ENCODE data around the gene MRGPRE.

Gene MRGPRE

DNA sequence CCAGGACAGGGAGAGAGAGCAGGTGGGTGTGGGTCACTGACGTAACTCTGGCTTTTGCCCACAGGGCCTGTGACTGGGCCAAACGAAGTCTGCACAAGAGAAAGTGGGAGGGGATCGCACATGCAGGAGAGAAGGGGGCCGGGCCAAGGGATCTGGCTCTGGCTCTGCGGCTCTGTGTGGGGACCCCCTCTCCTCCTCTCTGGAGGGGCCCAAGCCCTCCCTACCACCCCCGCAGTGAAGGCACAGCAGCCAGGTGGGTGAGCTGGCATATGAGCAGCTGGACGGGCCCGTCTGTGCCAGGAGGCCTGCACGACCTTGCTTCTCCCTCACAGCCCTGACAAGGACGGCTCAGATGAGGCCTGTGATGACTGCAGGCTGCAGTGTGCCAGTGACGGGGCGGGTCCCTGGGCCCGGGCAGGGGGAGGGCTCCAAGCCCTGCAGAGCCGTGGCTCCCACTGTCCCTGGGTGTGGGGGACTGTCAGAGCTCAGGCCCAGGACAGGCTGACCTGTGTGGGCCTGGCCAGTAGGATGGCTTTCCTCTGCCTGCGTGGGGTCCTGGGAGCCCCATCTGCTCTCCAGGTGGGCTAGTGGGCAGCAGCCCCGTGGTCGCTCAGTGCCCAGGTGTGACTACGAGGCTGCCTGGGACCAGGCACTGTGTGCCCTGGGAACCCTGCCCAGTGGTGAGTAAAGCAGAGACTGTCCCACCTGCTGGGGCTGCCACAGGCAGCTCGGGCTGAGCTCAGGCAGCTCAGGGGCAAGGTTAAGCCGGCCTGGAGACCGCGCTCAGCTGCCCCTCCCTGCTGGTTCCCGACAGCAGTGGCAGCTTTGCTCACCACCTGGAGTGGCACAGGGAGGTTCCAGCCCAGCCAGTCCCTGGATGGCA is 35.8 kb downstream of the MRGPRE start:
- no peak for DNase-seq (ENCODE audit: low read depth in 1 of 2, low spot score in 1 of 2)

DNA sequence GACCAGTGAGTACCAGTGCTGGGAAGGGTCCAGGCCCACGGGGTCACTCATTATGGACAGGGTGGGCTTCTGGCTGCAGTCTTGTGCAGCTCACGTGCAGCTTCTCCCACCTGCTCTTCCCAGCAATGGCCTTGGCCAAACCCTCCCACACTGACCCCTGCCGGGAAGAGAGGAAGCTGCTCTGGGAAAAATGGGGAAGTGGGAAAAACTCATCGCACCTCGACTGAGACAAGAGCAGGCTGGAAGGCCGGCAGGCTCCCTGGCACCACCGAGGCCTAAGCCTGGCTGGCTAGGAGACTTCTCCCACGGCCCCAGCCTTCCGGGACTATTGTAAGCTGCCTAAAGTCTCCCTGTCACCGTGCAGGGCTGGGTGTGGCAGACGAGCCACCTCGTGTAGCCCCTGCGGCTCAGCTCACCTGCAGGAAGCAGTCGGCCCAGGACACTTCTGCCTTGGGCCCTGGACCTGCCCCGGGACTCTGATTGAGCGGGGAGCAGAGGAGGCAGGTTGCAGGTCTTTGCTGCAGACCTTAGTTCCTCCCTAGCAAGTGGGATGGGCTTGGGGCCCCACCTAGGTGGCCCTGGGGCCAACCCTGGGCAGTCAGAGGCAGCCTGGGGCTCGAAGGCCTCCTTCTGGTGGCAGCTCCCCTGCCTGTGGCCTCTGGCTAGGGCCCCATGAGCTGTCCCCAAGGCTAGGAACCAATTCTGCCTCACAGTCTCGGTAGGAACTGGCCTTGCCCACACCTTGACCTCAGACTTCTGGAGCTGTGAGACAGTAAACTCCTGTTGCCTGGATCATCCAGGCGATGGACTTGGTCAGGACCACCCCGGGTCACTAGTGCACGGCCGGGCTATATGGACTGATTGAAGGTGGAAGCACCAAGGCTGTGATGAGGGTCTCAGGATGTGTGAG is 36.7 kb downstream of the MRGPRE start:
- DNase-seq (ENCODE audit: low read depth in 1 of 2, low spot score in 1 of 2): no peak

- no peak for DNase-seq (ENCODE audit: low read depth in 1 of 2, low spot score in 1 of 2)
Measured at GRCh38 chr11:3194016-3194816, 38.0 kb downstream of the MRGPRE start.

DNA sequence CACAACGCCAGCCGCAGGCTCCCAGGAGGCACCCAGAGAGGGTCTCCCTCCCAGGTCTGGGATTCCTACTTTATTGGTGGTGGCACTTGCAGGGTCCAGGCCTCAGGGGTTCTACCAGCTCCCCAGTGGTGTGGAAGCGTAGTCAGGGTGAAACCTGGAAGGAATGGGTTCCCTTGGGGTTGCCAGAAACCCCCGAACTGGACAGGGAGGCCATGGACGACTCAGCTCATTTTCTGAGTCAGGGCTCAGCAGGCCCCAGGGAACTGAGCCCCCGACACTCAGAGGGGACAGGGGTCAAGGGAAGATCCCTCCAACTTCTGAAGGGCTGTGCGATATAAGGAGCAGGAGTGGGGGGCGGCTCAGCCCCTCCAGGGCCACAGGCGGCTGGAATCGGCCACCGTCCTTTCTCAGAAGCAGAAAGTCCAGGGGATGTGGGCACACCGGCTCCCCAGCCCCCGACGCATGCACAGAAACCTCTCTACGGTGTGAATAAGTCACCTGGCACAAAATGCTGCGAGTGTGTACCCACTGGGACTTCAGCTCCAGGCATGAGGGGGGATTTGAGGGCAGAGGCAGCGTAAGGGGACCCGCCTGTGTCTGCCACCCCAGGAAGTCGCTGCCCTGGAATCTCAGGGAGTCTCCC is 38.7 kb downstream of the MRGPRE start:
- DNase-seq (ENCODE audit: low read depth in 1 of 2, low spot score in 1 of 2): no peak

DNA sequence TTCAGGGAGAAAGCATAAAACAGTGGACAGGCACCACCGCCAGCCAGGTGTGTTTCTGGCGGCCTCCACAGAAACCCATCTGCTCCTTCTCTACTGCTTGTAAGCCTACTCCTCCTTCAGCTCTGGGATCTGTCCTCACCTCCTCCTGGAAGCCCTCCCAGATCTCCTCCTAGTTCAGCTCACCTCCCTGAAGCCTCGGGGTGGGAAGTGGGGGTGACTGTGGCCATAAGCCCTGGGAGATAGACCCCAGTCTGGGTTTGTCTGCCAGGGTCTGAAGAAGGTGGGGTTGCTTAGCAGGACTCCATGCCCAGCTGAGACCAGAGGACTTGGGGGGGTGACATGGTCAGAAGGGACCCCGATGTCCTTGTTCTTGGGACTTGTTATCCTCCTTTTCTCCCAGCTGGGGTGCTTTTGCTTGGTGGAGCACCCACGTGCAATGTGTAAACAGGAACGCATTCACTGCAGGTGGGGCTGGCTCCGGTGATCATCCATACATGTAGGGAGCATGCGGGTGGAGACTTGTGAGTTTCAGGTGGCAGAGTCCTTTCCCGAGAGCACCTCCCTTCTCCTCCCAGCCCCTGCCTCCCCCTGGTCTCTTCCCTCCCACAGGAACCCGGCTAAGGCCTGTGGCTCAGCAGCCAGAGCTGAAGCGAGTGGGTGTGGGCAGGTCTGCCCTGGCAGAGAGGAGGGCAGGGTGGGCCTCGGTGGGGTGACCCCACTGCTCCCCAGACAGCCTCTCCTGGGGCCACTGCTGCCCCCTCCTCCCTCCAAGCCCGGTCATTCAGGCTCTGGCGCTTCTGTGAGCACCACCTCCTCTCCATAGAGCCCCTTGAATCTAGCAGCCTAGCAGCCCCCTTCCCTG is 39.5 kb downstream of the MRGPRE start:
- no peak for DNase-seq (ENCODE audit: low read depth in 1 of 2, low spot score in 1 of 2)

- no peak for DNase-seq (ENCODE audit: low read depth in 1 of 2, low spot score in 1 of 2)
Measured at GRCh38 chr11:3191586-3192324, 40.5 kb downstream of the MRGPRE start.

DNA sequence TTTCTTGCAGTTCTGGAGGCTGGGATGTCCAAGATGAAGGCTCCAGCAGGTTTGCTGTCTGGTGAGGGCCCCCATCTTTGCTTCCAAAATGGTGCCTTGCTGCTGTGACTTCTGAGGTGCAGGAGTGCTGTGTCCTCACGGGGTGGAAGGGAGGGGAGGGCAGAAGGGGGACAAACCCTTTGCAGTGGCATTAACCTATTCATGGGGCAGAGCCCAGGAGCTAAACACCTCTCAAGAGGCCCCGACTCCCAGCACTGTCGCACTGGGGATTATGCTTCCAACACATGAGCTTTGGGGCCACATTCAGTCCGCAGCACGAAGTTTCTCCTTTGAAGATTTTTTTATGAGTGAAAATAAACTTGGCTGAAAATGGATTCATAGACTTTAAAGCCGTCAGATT is 41.6 kb downstream of the MRGPRE start:
- DNase-seq (ENCODE audit: low read depth in 1 of 2, low spot score in 1 of 2): no peak

DNA sequence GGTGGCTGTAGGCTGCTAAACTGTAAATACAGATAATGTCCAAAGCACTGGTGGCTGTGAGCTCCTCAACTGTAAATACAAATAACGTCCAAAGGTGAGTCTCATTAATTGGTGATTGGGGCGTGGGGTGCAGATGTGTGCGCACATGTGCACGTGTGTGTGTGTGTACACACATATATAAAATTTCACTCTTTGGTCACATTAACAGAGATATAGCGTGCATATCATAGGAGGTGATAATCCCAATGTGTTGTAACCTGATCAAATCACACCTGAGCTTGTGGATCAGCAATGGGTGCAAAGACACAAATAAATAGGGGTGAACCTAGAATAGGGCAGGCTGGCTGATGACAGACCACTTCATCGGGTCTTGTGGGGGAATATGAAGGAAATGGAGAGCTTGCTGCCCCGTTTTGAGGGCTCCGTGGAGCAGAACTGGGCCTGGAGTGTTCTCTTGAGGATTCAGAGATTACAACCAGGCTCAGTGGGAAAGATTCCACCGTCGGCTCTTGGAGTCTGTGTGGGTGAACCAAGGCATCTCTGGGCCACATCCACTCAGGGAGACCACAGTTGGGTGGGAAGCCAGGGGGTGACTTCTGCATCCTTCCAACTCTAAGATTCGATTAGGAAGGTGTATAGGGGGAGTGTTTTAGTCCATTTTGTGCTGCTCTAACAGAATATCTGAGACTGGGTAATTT is 42.2 kb downstream of the MRGPRE start:
- DNase-seq (ENCODE audit: low read depth in 1 of 2, low spot score in 1 of 2): no peak

GRCh38 chr11:3189196-3189843 is 42.9 kb downstream of the MRGPRE start:
- no peak for DNase-seq (ENCODE audit: low read depth in 1 of 2, low spot score in 1 of 2)

- no peak for DNase-seq (ENCODE audit: low read depth in 1 of 2, low spot score in 1 of 2)
Measured at GRCh38 chr11:3188496-3189195, 43.6 kb downstream of the MRGPRE start.

DNA sequence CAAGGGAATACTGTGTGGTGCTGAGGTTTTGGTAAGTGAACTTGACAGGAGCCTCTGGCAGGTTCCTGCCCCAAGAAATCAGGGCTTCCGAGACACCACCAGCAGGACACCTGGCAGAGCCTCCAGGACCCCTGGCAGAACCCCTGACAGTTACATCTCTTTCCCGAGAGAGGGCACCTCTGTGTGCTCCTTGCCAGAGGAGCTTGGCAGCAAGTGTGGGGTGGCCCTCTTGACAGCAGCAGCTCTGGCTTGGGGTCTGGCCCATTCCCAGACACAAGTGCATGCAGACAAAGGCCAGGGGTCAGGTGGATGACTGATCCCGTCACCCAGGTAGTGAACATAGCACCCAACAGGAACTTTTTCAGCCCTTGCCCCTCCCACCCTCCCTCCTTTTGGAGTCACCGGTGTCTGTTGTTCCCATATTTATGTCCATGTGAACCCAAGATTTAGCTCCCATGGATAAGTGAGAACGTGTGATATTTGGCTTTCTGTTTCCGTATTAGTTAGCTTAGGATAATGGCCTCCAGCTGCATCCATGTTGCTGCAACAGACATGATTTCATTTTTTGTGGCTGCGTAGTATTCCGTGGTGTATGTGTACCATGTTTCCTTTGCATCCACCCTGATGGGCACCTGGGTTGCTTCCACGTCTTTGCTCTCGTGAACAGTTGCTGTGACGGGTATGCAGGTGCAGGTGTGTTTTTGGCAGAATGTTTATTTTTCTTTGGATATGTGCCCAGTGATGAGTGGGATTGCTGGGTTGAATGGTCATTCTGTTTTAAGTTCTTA is 45.9 kb downstream of the MRGPRE start:
- DNase-seq (ENCODE audit: low read depth in 1 of 2, low spot score in 1 of 2): no peak

- no peak for DNase-seq (ENCODE audit: low read depth in 1 of 2, low spot score in 1 of 2)
Measured at GRCh38 chr11:3184732-3185347, 47.4 kb downstream of the MRGPRE start.

DNA sequence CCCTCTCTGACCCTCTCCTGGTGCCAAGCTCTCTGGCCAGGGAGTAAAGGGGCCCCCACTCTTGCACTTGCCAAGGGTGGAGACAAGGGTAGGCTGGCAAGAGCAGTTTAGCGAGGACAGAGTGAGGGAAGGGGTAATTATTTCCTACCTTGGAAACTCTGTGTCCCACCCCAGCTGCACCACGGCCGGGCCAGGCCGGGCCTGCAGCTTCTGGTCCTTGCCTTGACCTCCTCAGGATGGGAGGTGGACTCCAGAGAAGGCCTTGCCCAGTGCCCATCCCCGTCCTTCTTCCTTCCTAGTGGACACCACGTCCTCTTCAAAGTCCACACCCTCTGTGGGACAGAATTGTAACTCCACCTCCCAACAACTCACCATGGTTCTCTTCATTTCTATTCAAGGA is 48.7 kb downstream of the MRGPRE start:
- DNase-seq (ENCODE audit: low read depth in 1 of 2, low spot score in 1 of 2): no peak

- DNase-seq (ENCODE audit: low read depth in 1 of 2, low spot score in 1 of 2): no peak
Measured at GRCh38 chr11:3182462-3182852, 49.8 kb downstream of the MRGPRE start.

DNA sequence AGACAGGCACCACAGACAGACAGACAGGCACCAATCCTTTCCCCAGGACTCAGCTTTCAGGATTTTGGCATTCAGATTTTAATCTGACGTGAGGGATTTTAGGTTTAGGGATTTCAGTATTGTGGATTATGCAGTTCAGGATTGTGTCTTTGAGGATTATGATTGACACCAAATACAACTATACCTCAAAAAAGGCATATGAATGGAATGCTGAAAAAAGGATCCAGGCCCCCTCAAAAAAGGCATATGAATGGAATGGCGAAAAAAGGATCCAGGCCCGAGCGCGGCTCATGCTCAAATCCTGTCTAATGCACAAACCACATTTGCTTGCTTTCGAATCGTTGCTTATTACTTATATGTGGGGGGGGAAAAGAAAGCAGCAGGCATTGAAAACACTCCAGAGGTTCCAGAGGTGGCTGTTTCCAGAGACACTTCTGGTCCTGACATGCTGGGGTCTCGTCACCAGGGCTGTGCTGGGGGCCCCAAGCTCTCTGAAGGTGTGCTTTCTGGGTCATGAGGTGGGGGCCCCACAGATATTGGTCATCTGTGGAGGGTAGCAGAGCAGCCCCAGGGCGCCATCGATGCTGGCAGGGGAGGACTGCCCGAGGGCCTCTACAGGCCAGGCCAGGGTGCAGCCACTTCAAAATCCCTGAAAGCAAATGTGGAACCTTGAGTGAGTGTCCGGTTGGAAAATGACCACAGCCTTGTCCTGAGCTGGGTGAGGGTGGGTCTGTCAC is 50.3 kb downstream of the MRGPRE start:
- DNase-seq (ENCODE audit: low read depth in 1 of 2, low spot score in 1 of 2): no peak

- DNase-seq (ENCODE audit: low read depth in 1 of 2, low spot score in 1 of 2): no peak
Measured at GRCh38 chr11:3180869-3181268, 51.3 kb downstream of the MRGPRE start.
